Cardiac fibroblast (primary cell): Measurements from ENCODE around the gene GTSE1.

Source experiments
- DNase-seq, 2 donors: peaks; one replicate each; pipeline versions ENCODE4 v3.0.0 to v3.0.0-alpha.2; 2010; ENCODE audit warnings: low read depth in 2 of 2
- H3K4me3 ChIP-seq, 2 donors: replicated peaks in 1 of 2; 1 replicate in 1 of 2; 2 replicates in 1 of 2; pipeline ENCODE4 v1.5.1; 2011; ENCODE audit warnings: low read depth in 2 of 2, low read length in 2 of 2, mild to moderate bottlenecking in 2 of 2, moderate library complexity in 1 of 2
- CTCF ChIP-seq: IDR thresholded peaks from one replicate; pipeline ENCODE4 v1.5.1; 2011; ENCODE audit warnings: low read depth, mild to moderate bottlenecking, low read length, inconsistent platforms

The GTSE1 gene

GRCh38 chr22:46338636-46339035, 42.0 kb downstream of the GTSE1 start:
- H3K4me3 ChIP-seq, result no peak overlapping the region
- TF ChIP-seq CTCF, result no peak
- DNase-seq, result no peak

- no peak overlapping the region for H3K4me3 ChIP-seq
- DNase-seq, result no peak
- no peak for TF ChIP-seq CTCF
Measured at GRCh38 chr22:46339956-46340355, 43.3 kb downstream of the GTSE1 start.

DNA sequence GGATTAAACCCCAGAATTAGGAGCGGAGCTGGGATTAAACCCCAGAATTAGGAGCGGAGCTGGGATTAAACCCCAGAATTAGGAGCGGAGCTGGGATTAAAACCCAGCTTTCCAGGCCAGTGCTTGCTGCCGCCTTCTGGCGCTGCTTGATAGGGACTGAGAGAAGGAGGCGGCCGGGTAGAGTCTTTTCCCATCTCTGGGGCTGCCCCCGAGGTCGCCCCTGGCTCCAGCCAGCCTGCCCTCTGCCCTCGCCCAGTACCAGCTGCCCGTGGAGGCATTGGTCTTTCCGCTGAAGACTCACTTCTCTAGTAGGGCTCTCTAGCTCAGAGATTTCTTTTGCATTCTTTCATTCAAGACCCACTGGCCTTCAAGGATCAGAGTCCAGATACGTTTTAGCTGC, 44.0 kb downstream of the GTSE1 start:
- no peak for TF ChIP-seq CTCF

DNA sequence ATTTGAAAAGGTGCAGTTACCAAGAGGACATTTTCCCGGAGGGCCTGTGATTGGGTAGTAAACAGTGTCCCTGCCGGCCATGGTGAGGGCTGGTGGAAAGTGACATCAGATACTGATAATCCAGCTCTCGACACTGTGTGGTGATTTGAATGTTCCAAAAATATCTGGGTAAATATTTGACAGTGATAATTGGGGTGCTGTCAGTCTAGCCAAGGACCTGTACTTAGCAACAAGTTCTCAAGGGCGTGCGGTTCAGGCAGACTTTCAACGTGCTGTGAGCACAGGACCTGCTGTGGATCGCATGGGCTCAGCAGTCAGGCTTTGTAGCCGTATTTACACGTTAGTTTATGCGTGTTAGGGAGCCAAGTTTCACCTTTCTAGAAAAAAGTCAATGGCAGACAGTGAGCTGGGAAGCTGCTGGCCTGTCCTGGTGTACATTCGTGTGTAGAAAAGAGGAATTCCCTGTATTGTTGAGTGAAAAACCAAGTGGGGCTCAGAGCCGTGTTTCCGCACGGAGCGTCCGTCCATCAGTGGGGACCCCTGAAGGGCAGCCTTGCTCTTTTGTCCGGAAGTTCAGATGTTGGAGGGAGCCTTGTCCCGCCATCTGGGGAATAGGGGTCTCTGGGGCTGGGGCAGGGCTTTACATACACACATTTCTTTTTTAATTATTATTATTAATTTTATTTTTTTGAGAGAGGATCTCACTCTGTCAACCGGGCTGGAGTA, 50.2 kb downstream of the GTSE1 start:
- no peak for TF ChIP-seq CTCF
- no peak overlapping the region for H3K4me3 ChIP-seq
- no peak for DNase-seq

More for the DNA sequence above, 44.0 kb downstream of the GTSE1 start:
- no peak for DNase-seq
- H3K4me3 ChIP-seq, result no peak overlapping the region

DNA sequence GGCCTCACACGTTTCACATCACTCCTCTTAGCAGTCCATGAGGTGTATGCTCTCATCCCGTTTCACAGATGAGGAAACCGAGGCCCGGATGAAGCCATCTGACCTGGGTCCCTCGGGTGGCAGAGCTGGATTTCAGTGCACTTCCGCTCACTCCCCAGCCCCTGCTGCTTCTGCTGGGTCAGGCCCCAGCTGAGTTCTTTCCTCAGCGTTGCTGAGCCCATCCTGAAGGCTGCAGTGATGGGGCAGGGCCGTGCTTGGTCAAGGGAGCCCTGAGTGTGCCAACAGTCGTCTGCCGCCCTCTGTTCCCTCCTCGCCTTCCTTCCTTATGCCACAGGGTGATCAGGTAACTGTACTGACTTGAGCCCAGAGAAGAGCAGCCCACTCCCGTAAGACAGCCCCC, 51.0 kb downstream of the GTSE1 start:
- H3K4me3 ChIP-seq, result no peak overlapping the region
- no peak for TF ChIP-seq CTCF
- DNase-seq, result no peak

- DNase-seq, result no peak
- H3K4me3 ChIP-seq, result no peak overlapping the region
Measured at GRCh38 chr22:46348099-46348695, 51.5 kb downstream of the GTSE1 start.

More at GRCh38 chr22:46348099-46348695, 51.5 kb downstream of the GTSE1 start:
- no peak for TF ChIP-seq CTCF
